Globus pallidus (tissue), 1 donor: Measurements from ENCODE around the gene RAC3.

Experiments used
- DNase-seq: peaks from one replicate; pipeline ENCODE4 v3.0.0-alpha.2; 2015; ENCODE audit warnings: low spot score

Gene RAC3

GRCh38 chr17:82076018-82076784 is 44.7 kb downstream of the RAC3 start:
- no peak for DNase-seq

DNA sequence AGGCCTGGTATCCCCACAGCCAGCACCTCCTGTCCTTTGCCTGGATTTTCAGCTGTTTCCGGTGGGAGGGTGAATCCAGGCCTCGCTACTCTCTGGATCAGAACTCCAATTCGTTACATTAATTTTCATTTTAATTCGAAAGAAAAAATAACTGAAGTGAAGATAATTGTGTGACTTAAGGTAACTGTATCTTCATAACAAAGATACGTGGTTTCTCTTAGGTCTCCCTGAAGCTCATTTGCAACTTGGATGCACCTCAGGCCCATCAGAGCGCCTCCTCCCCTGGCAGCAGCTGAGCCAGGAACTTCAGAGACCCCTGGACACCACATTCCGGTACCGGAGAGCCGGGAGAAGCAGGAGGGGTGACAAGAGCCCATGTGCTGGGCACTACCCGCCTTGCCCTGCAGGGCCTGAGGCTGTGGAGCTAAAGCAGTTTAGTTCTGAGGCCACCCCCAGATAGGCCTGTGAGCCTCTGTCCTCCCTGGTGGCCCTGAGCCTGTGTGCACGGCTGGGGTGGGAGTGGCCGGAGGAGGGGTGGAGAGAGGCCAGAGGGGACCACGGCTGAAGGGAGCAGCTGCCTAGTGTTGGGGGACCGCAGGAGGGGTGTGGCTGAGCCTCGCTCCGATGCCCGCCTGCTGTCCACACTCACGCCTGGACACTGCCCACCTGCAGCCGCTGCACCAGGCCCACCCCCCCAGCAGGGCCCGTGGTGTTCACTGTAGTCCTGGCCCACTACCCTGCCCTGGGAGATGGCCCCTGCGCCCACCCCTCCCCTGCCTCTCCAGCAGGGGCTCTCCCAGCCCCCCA is 45.5 kb downstream of the RAC3 start:
- DNase-seq, result no peak

GRCh38 chr17:82077617-82078358 is 46.3 kb downstream of the RAC3 start:
- DNase-seq, result no peak

GRCh38 chr17:82078433-82078832 is 47.0 kb downstream of the RAC3 start:
- DNase-seq, result no peak

- no peak for DNase-seq
Observed at GRCh38 chr17:82079001-82079677, 47.7 kb downstream of the RAC3 start.

DNA sequence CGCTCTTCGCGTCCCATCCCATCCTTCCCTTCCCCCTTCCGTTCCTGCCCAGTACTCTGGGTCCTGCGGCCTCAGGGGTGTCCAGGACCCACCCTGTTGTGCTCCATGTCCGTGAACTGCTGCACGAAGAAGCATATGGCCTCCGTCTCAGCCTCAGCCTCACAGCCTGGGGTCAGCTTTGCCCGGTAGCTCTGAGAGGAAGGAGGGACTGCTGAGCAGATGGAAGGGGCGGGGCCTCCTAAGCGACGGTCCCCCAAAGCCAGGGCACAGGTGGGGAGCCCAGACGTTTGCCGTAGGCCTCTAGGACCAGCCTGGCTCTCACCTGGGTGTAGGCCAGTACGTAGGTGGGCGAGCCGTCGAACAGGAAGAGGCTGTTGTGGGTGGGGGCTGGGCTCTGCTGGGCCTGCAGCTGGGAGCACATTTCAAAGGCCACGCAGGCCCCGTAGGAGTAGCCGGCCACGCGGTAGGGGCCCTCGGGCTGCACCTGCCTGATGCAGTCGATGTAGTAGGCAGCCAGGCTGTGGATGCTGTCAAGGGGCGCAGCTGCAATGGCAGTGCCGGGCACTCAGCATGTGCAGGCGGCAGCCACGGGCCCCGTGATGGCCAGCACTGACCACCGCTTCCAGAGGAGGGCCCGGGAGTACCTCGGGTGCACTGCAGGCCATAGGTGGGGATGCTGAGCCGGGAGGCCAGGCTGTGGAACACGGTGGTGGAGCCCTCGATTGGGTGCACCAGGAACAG is 48.7 kb downstream of the RAC3 start:
- no peak for DNase-seq

DNA sequence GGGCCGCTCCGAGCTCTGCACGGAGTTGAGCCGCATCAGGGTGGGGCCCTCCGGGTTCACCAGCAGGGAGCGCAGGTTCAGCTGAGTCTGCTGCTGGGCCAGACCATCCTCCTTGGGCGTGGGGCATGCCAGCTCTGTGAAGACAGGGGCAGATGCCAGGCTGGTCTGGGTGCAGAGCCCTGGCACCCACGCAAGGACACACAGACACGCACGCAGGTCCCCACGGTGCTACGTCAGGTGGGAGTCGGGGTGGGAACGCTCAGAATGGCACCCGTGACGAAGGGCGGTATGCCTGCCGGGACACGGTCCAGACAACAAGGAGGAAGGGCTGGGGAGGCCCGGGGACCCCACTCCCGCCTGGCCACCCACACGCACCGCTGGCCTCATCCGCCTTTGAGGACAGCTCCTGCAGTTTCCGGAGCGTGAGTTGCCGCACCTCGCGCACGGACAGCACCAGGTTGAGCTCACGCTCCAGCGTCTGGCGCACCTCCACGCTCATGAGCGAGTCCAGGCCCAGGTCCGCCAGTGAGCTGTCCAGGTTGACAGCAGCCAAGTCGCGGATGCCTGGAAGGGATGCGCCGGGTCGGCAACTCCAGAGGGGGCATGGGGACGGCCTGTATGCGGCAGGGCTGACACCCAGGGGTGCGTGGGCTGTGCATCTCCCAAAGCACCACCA is 49.4 kb downstream of the RAC3 start:
- no peak for DNase-seq

GRCh38 chr17:82081546-82081945 is 50.1 kb downstream of the RAC3 start:
- DNase-seq, result no peak

GRCh38 chr17:82081966-82082365 is 50.5 kb downstream of the RAC3 start:
- no peak for DNase-seq

DNA sequence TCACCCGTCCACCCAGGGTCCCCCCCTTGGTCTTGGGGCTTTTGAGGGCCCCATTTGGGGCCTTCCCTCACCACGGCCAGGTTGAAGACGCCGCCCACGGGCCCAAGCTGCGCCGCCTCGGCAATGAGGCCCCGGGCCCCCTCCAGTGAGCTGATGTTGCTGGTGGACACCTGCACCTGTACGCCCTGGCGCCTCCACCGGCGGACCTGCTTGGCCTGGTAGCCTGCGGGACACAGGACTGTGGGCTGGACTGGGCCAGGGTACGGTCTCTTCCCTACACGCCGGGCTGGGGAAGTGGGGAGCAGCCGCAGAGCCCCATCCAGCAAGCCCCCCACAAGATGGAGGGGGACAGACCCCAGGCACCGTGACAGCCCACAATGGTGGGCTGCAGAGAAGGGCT is 51.0 kb downstream of the RAC3 start:
- DNase-seq, result no peak

DNA sequence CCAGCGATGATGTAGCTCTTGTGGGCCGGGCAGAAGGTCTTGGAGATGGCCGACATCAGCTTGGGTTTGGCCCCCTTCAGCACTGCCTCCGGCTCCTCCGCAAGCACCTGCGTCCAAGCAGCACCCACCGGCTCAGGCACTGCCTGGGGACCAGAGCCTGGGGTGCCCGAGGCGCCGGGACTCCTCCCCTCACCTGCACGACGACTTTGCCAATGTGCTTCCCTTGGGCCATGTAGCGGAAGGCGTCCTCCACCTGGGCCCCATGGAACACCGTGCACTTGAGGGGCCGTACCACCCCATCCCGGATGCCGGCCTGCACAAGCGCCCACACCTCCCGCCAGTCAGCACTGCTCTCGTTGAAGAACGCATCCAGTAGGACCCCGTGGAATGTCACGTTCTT is 51.5 kb downstream of the RAC3 start:
- no peak for DNase-seq
